A549 (cell line): ENCODE results near the gene PNPLA2. TPM values are rescaled to one million over a fixed set of nuclear protein-coding genes. Genes with fewer than 3 reads are reported as not detected.

Experiments used
- ATAC-seq, 2 experiments: fragments of 200-7000 bp in 1 of 2; fragments of >200 bp in 1 of 2; cut with Nextera tagmentation in 1 of 2; cut with Tn5 transposase in 1 of 2; 3 replicates each; pipeline versions ENCODE4 v1.8.0 to v1.9.1; 2018 to 2020; ENCODE audit warnings: mild to moderate bottlenecking in 1 of 2, moderate library complexity in 1 of 2
- CTCF ChIA-PET: fragments of 300-600 bp; sonication (Branson Sonifier 250); formaldehyde crosslinking; extraction: SDS; loops from one replicate; lab custom pipeline; 2021; ENCODE audit warnings: antibody characterized with exemption, inconsistent platforms; lab: Yijun Ruan, JAX
- POLR2A ChIA-PET: fragments of 350-600 bp; formaldehyde crosslinking; extraction: SDS; loops from one replicate; lab custom pipeline; 2021; ENCODE audit warnings: antibody characterized with exemption, inconsistent platforms; lab: Yijun Ruan, JAX
- DNase-seq, 2 experiments: peaks; one replicate each; pipeline versions ENCODE4 v3.0.0 to v3.0.0-alpha.2; 2011 to 2016; ENCODE audit warnings: low read depth in 1 of 2, low spot score in 1 of 2
- FAIRE-seq: peaks from 2 replicates; lab custom pipeline; 2011; peaks lifted over from hg19 to GRCh38; lab: Jason Lieb, UNC
- H3K27ac ChIP-seq, 2 experiments: fragments of >200 bp; sonication (Bioruptor Twin); formaldehyde crosslinking; 3 replicates each; pipeline ENCODE4 v1.5.1; 2016 to 2017
- H3K4me1 ChIP-seq: fragments of >200 bp; sonication (Bioruptor Twin); formaldehyde crosslinking; 3 replicates; pipeline ENCODE4 v1.6.1; 2016
- H3K4me2 ChIP-seq: fragments of >200 bp; sonication (Bioruptor Twin); formaldehyde crosslinking; 3 replicates; pipeline ENCODE4 v1.6.1; 2016
- H3K4me3 ChIP-seq: fragments of >200 bp; sonication (Bioruptor Twin); formaldehyde crosslinking; 3 replicates; pipeline ENCODE4 v1.5.1; 2016
- H3K9me3 ChIP-seq: fragments of >200 bp; sonication (Bioruptor Twin); formaldehyde crosslinking; 3 replicates; pipeline ENCODE4 v1.6.1; 2016
- FOSB ChIP-seq: fragments of 250-450 bp; sonication (Bioruptor Pico); IDR thresholded peaks from 2 replicates; pipeline ENCODE4 v1.5.0; 2020; ENCODE audit warnings: mild to moderate bottlenecking, moderate library complexity
- FOSL2 ChIP-seq, 2 experiments: fragments of 450-650 bp in 1 of 2; fragments of >200 bp in 1 of 2; sonication (Bioruptor Twin) in 1 of 2; formaldehyde crosslinking; IDR thresholded peaks; 2 replicates each; pipeline versions ENCODE4 v1.5.0 to v1.6.1; 2016 to 2020; ENCODE audit warnings: mild to moderate bottlenecking in 1 of 2, moderate library complexity in 1 of 2
- GATA3 ChIP-seq: IDR thresholded peaks from 2 replicates; pipeline ENCODE4 v1.6.1; 2012; ENCODE audit warnings: borderline replicate concordance
- JUN ChIP-seq, 2 experiments: fragments of >200 bp; sonication (Bioruptor Twin); formaldehyde crosslinking; IDR thresholded peaks; 2 replicates in 1 of 2; 3 replicates in 1 of 2; pipeline ENCODE4 v1.6.1; 2016 to 2017
- MYC ChIP-seq: IDR thresholded peaks from 2 replicates; pipeline ENCODE4 v1.6.1; 2012; ENCODE audit warnings: mild to moderate bottlenecking, inconsistent platforms, low read length, improper control_type of control experiment, borderline replicate concordance
- POLR2A ChIP-seq: IDR thresholded peaks from 2 replicates; pipeline ENCODE4 v1.6.1; 2012; ENCODE audit warnings: mild to moderate bottlenecking, low read length
- POLR2AphosphoS2 ChIP-seq: conservative IDR thresholded peaks from 2 replicates; pipeline ENCODE4 v1.6.1; 2012; ENCODE audit warnings: low read length, improper control_type of control experiment, inconsistent platforms
- TP53 ChIP-seq: fragments of 250-450 bp; sonication (Bioruptor Pico); IDR thresholded peaks from 2 replicates; pipeline ENCODE4 v1.5.0; 2021; ENCODE audit warnings: mild to moderate bottlenecking, moderate library complexity
- WGBS: methylation state at CpG from one replicate; pipeline ENCODE4 v1.1.6; 2017; ENCODE audit errors: missing lambda C conversion rate; 5-methylcytosine and 5-hydroxymethylcytosine counted together
- polyA plus RNA-seq, 4 experiments: library from polyadenylated mRNA; depleted of rRNA in 3 of 4; stranded (reverse); fragments of >200 nt; fragmentation: RNase III in 1 of 4; extraction: RNeasy Plus Mini Kit Qiagen cat#74134 plus additional on column Dnase treatment in 1 of 4; gene quantifications; 2 replicates in 3 of 4; 3 replicates in 1 of 4; pipeline ENCODE4 v1.2.3, GENCODE V29; 2011 to 2017
- TF ChIP-seq, protein P1 (sequence below): fragments of 450-650 bp; IDR thresholded peaks from 2 replicates; pipeline ENCODE4 v1.6.1; 2014; ENCODE audit warnings: antibody characterized with exemption
- TF ChIP-seq, protein P2 (sequence below): fragments of >200 bp; sonication (Bioruptor Twin); formaldehyde crosslinking; IDR thresholded peaks from 3 replicates; pipeline ENCODE4 v1.5.1; 2016
- TF ChIP-seq, protein P3 (sequence below): fragments of 150-350 bp; IDR thresholded peaks from 2 replicates; pipeline ENCODE4 v1.6.1; 2014; ENCODE audit warnings: low read depth, mild to moderate bottlenecking, low read length
- TF ChIP-seq, protein P4 (sequence below): fragments of 250-450 bp; sonication (Bioruptor Pico); IDR thresholded peaks from 2 replicates; pipeline ENCODE4 v1.5.0; 2021; ENCODE audit warnings: mild to moderate bottlenecking, moderate library complexity, borderline replicate concordance
- TF ChIP-seq, protein P5 (sequence below): IDR thresholded peaks from 2 replicates; pipeline ENCODE4 v1.6.1; 2012; ENCODE audit warnings: low read depth, borderline replicate concordance
- TF ChIP-seq, protein P6 (sequence below): IDR thresholded peaks from 2 replicates; pipeline ENCODE4 v1.6.1; 2012
- TF ChIP-seq, protein P7 (sequence below): fragments of >200 bp; sonication (Bioruptor Twin); formaldehyde crosslinking; IDR thresholded peaks from 3 replicates; pipeline ENCODE4 v1.6.1; 2016
- TF ChIP-seq, protein P8 (sequence below): IDR thresholded peaks from 2 replicates; pipeline ENCODE4 v1.6.1; 2012
- TF ChIP-seq, protein P9 (sequence below): fragments of 250-450 bp; sonication (Bioruptor Pico); IDR thresholded peaks from 2 replicates; pipeline ENCODE4 v1.5.0; 2020; ENCODE audit warnings: low read depth, mild to moderate bottlenecking, moderate library complexity

Gene PNPLA2
- polyA plus RNA-seq, 2 of the 4 experiments (the other 2 are of a cell fraction) = 13.2 to 25.4 TPM

DNA sequence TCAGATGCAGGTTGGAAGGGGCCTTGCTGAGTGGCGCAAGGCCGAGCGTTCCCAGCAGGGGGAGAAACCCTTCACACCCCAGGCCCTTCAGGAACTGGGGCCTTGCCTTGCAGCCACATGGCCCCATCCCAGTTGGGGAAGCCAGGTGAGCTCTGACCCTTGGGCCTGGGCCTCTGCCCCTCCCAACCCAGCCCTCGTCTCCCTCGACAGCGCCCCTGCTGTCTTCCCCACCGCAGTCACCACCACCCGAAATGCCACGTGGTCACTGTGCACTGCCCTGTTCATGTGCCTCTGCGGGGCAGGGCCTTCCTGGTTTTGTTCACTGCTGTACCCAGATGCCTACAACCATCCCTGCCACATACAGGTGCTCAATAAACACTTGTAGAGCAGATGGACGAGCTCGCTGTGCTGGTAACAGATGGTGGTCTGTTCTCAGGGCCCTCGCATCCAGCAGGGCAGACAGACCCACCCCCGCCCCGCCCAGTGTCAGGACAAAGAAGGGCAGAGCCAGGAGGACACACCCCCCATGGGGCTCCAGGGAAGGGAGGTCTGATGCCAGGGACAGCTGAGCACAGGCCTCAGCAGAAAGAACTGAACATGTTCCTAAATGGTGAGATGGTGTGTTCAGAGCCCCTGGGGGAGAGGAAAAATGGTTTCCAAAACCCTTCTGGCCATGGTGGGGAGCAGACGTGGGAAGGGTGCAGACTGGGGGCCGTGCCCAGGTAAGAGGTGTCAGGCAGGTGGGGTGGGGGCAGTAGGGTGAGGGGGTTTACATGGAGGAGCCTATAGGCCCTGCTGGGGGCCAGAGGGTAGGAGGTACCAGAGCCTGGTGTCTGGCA lies 19.9 kb downstream of the PNPLA2 start:
- H3K4me2 ChIP-seq = peak overlapping the region; percentile 92
- H3K9me3 ChIP-seq = no peaks in the 10 kb centered on the region
- ChIA-PET POLR2A (interaction anchor here (3.4 kb wide), 1 partner anchor 19 kb away, joined by 16 read pairs; the partner anchor contains the start of gene PNPLA2), CTCF (interaction anchor here (0.9 to 3.7 kb wide), 5 partner anchors 8 to 21 kb away, joined by 3 to 21 read pairs (median 3); partner anchors contain the start of gene CRACR2B)
- H3K4me3 ChIP-seq = no peak overlapping the region
- peak overlapping the region; percentile 61 to 99 for H3K27ac ChIP-seq
- TF ChIP-seq, protein P1, sequence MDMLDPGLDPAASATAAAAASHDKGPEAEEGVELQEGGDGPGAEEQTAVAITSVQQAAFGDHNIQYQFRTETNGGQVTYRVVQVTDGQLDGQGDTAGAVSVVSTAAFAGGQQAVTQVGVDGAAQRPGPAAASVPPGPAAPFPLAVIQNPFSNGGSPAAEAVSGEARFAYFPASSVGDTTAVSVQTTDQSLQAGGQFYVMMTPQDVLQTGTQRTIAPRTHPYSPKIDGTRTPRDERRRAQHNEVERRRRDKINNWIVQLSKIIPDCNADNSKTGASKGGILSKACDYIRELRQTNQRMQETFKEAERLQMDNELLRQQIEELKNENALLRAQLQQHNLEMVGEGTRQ = peak; percentile 79
- TF ChIP-seq, protein P2, sequence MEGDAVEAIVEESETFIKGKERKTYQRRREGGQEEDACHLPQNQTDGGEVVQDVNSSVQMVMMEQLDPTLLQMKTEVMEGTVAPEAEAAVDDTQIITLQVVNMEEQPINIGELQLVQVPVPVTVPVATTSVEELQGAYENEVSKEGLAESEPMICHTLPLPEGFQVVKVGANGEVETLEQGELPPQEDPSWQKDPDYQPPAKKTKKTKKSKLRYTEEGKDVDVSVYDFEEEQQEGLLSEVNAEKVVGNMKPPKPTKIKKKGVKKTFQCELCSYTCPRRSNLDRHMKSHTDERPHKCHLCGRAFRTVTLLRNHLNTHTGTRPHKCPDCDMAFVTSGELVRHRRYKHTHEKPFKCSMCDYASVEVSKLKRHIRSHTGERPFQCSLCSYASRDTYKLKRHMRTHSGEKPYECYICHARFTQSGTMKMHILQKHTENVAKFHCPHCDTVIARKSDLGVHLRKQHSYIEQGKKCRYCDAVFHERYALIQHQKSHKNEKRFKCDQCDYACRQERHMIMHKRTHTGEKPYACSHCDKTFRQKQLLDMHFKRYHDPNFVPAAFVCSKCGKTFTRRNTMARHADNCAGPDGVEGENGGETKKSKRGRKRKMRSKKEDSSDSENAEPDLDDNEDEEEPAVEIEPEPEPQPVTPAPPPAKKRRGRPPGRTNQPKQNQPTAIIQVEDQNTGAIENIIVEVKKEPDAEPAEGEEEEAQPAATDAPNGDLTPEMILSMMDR = peak; percentile 35; the same call in 2 of the 3 replicates
- TF ChIP-seq, protein P3, sequence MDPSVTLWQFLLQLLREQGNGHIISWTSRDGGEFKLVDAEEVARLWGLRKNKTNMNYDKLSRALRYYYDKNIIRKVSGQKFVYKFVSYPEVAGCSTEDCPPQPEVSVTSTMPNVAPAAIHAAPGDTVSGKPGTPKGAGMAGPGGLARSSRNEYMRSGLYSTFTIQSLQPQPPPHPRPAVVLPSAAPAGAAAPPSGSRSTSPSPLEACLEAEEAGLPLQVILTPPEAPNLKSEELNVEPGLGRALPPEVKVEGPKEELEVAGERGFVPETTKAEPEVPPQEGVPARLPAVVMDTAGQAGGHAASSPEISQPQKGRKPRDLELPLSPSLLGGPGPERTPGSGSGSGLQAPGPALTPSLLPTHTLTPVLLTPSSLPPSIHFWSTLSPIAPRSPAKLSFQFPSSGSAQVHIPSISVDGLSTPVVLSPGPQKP = no peak
- peak; percentile 25 for TF ChIP-seq POLR2AphosphoS2
- peak; percentile 7; the same call in 1 of the 2 replicates for TF ChIP-seq GATA3
- TF ChIP-seq FOSB (CRISPR knock-in tag) = peak; percentile 41; the same call in 1 of the 2 replicates
- TF ChIP-seq, protein P4, sequence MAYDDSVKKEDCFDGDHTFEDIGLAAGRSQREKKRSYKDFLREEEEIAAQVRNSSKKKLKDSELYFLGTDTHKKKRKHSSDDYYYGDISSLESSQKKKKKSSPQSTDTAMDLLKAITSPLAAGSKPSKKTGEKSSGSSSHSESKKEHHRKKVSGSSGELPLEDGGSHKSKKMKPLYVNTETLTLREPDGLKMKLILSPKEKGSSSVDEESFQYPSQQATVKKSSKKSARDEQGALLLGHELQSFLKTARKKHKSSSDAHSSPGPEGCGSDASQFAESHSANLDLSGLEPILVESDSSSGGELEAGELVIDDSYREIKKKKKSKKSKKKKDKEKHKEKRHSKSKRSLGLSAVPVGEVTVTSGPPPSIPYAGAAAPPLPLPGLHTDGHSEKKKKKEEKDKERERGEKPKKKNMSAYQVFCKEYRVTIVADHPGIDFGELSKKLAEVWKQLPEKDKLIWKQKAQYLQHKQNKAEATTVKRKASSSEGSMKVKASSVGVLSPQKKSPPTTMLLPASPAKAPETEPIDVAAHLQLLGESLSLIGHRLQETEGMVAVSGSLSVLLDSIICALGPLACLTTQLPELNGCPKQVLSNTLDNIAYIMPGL (CRISPR knock-in tag) = no peak
- TF ChIP-seq, protein P5, sequence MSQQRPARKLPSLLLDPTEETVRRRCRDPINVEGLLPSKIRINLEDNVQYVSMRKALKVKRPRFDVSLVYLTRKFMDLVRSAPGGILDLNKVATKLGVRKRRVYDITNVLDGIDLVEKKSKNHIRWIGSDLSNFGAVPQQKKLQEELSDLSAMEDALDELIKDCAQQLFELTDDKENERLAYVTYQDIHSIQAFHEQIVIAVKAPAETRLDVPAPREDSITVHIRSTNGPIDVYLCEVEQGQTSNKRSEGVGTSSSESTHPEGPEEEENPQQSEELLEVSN = peak; percentile 70; the same call in 1 of the 2 replicates
- TF ChIP-seq, protein P6, sequence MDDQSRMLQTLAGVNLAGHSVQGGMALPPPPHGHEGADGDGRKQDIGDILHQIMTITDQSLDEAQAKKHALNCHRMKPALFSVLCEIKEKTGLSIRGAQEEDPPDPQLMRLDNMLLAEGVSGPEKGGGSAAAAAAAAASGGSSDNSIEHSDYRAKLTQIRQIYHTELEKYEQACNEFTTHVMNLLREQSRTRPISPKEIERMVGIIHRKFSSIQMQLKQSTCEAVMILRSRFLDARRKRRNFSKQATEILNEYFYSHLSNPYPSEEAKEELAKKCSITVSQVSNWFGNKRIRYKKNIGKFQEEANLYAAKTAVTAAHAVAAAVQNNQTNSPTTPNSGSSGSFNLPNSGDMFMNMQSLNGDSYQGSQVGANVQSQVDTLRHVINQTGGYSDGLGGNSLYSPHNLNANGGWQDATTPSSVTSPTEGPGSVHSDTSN = peak; percentile 87
- TF ChIP-seq, protein P7, sequence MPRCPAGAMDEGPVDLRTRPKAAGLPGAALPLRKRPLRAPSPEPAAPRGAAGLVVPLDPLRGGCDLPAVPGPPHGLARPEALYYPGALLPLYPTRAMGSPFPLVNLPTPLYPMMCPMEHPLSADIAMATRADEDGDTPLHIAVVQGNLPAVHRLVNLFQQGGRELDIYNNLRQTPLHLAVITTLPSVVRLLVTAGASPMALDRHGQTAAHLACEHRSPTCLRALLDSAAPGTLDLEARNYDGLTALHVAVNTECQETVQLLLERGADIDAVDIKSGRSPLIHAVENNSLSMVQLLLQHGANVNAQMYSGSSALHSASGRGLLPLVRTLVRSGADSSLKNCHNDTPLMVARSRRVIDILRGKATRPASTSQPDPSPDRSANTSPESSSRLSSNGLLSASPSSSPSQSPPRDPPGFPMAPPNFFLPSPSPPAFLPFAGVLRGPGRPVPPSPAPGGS = peak; percentile 24; the same call in 1 of the 3 replicates
- peak; percentile 71; the same call in 1 of the 2 replicates for TF ChIP-seq MYC
- TF ChIP-seq, protein P8, sequence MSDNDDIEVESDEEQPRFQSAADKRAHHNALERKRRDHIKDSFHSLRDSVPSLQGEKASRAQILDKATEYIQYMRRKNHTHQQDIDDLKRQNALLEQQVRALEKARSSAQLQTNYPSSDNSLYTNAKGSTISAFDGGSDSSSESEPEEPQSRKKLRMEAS = peak; percentile 98
- peak in 1 of 2 experiments; percentile 69; a peak in 4 of 5 replicates for TF ChIP-seq JUN (IDR thresholded peaks at IDR 0.05)
- TF ChIP-seq POLR2A = peak; percentile 41
- TF ChIP-seq TP53 (CRISPR knock-in tag) = peak; percentile 24; the same call in 1 of the 2 replicates
- TF ChIP-seq, protein P9, sequence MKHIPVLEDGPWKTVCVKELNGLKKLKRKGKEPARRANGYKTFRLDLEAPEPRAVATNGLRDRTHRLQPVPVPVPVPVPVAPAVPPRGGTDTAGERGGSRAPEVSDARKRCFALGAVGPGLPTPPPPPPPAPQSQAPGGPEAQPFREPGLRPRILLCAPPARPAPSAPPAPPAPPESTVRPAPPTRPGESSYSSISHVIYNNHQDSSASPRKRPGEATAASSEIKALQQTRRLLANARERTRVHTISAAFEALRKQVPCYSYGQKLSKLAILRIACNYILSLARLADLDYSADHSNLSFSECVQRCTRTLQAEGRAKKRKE (CRISPR knock-in tag) = no peak
- no peak for TF ChIP-seq FOSL2 (IDR thresholded peaks at IDR 0.05)
- TF ChIP-seq FOSL2 (CRISPR knock-in tag; IDR thresholded peaks at IDR 0.05) = no peak
- H3K4me1 ChIP-seq = peaks cover 66% of the 10 kb centered on the region
- DNase-seq = peak; percentile 56 to 86
- WGBS = 18% methylated on average over 13 of the region's 17 CpGs
- ATAC-seq = peak; percentile 8 to 16; a peak in 5 of 6 replicates
- no peak for FAIRE-seq
